Measurements from ENCODE around the gene COQ5. TPM values are rescaled to one million over a fixed set of nuclear protein-coding genes. Genes with fewer than 3 reads are reported as not detected.

Gene COQ5
- total RNA-seq, 1 experiment from 2014 or later = 32.2 TPM

GRCh38 chr12:120465756-120466155 is 63.2 kb downstream of the COQ5 start:
- peaks cover 37% of the 10 kb centered on the region for H3K36me3 ChIP-seq (ENCODE audit: low read depth)

GRCh38 chr12:120463712-120464111 is 65.2 kb downstream of the COQ5 start:
- no peak overlapping the region for H2AFZ ChIP-seq
- H3K9me2 ChIP-seq (ENCODE audit: insufficient read depth) = no peaks in the 10 kb centered on the region
- no peak overlapping the region for H3K27ac ChIP-seq
- H3K79me2 ChIP-seq (ENCODE audit: low read depth) = peaks cover 53% of the 10 kb centered on the region
- H3K27me3 ChIP-seq (ENCODE audit: insufficient read depth, low read depth) = no peaks in the 10 kb centered on the region
- 0 out of 2 replicates have a peak, but pooled peaks cover 15% of the 10 kb centered on the region for H3K4me1 ChIP-seq (replicated peaks; ENCODE audit: insufficient read depth)
- peaks cover 73% of the 10 kb centered on the region for H4K20me1 ChIP-seq (ENCODE audit: insufficient read depth)
- CTCF ChIA-PET = no interaction called here
- H3K36me3 ChIP-seq (ENCODE audit: low read depth) = peaks cover 43% of the 10 kb centered on the region
- intact Hi-C loops (cut with micrococcal nuclease; ENCODE audit: unreplicated experiment) = no loop called here
- POLR2A ChIA-PET (ENCODE audit: unreplicated experiment) = no interaction called here
- DNase-seq = no peak
- H3K4me3 ChIP-seq = no peak overlapping the region
- no peaks in the 10 kb centered on the region for H3K9me3 ChIP-seq (ENCODE audit: insufficient read depth, low read depth)
- H3K4me2 ChIP-seq = no peak overlapping the region
- TF ChIP-seq CTCF (conservative IDR thresholded peaks at IDR 0.05) (no peak), EZH2 (IDR thresholded peaks at IDR 0.05; ENCODE audit: low read depth) (no peak)
- no TSS peak for BruUV-seq (replicated peaks)
- peaks cover 46% of the 10 kb centered on the region; the same call in 1 of the 2 replicates for H3F3A ChIP-seq (ENCODE audit: insufficient read depth, low read depth)

More at GRCh38 chr12:120465756-120466155, 63.2 kb downstream of the COQ5 start:
- no TSS peak for BruUV-seq (replicated peaks)
- Histone ChIP-seq H3K27me3 (ENCODE audit: insufficient read depth, low read depth) (no peaks in the 10 kb centered on the region), H3K4me3 (no peak overlapping the region), H3K79me2 (ENCODE audit: low read depth) (peaks cover 71% of the 10 kb centered on the region), H3K4me1 (replicated peaks; ENCODE audit: insufficient read depth) (peaks cover 22% of the 10 kb centered on the region; the same call in 1 of the 2 replicates), H3K9me3 (ENCODE audit: insufficient read depth, low read depth) (no peaks in the 10 kb centered on the region), H4K20me1 (ENCODE audit: insufficient read depth) (peaks cover 61% of the 10 kb centered on the region), H3F3A (ENCODE audit: insufficient read depth, low read depth) (peaks cover 35% of the 10 kb centered on the region; the same call in 1 of the 2 replicates), H2AFZ (no peak overlapping the region), H3K4me2 (no peak overlapping the region), H3K9me2 (ENCODE audit: insufficient read depth) (no peaks in the 10 kb centered on the region), H3K27ac (no peak overlapping the region)
- no peak for TF ChIP-seq CTCF (conservative IDR thresholded peaks at IDR 0.05)
- TF ChIP-seq EZH2 (IDR thresholded peaks at IDR 0.05; ENCODE audit: low read depth) = no peak
- intact Hi-C loops (cut with micrococcal nuclease; ENCODE audit: unreplicated experiment) = loop anchor here (1.0 kb wide), 1 partner anchor 109 kb away; no protein-coding TSS in a partner anchor
- DNase-seq = no peak
- CTCF ChIA-PET = interaction anchor here (0.9 kb wide), 1 partner anchor 115 kb away, joined by 5 read pairs; no protein-coding TSS in a partner anchor
- POLR2A ChIA-PET (ENCODE audit: unreplicated experiment) = interaction anchor here (0.7 kb wide), 1 partner anchor 23 kb away, joined by 8 read pairs; no protein-coding TSS in a partner anchor

- no peaks in the 10 kb centered on the region for H3K9me2 ChIP-seq (ENCODE audit: insufficient read depth)
- H3K4me1 ChIP-seq (replicated peaks; ENCODE audit: insufficient read depth) = 0 out of 2 replicates have a peak, but pooled peaks cover 5% of the 10 kb centered on the region
- H3K27ac ChIP-seq = no peak overlapping the region
- no peak overlapping the region for H3K4me3 ChIP-seq
- peaks cover 37% of the 10 kb centered on the region for H3K79me2 ChIP-seq (ENCODE audit: low read depth)
- no peak for TF ChIP-seq CTCF (conservative IDR thresholded peaks at IDR 0.05)
- no peak for TF ChIP-seq EZH2 (IDR thresholded peaks at IDR 0.05; ENCODE audit: low read depth)
- intact Hi-C loops (cut with micrococcal nuclease; ENCODE audit: unreplicated experiment) = no loop called here
- H3F3A ChIP-seq (ENCODE audit: insufficient read depth, low read depth) = peaks cover 56% of the 10 kb centered on the region; the same call in 1 of the 2 replicates
- CTCF ChIA-PET = no interaction called here
- no peaks in the 10 kb centered on the region for H3K27me3 ChIP-seq (ENCODE audit: insufficient read depth, low read depth)
- no peak overlapping the region for H3K4me2 ChIP-seq
- DNase-seq = no peak
- no peak overlapping the region for H2AFZ ChIP-seq
- H3K36me3 ChIP-seq (ENCODE audit: low read depth) = peaks cover 48% of the 10 kb centered on the region
- BruUV-seq (replicated peaks) = no TSS peak
- H4K20me1 ChIP-seq (ENCODE audit: insufficient read depth) = peaks cover 74% of the 10 kb centered on the region
- H3K9me3 ChIP-seq (ENCODE audit: insufficient read depth, low read depth) = no peaks in the 10 kb centered on the region
- POLR2A ChIA-PET (ENCODE audit: unreplicated experiment) = interaction anchor here (0.7 kb wide), 1 partner anchor 73 kb away, joined by 12 read pairs; no protein-coding TSS in a partner anchor
These were observed 66.8 kb downstream of the COQ5 start for GRCh38 chr12:120462099-120462640.

Measured in PC-9 (cell line).